Nephron progenitor cell (in vitro differentiated cells): ENCODE data around the gene ATAD2B.

ENCODE experiments used
- DNase-seq: peaks from one replicate; pipeline ENCODE4 v3.0.0; 2021
- H3K27ac Mint-ChIP-seq: 2 replicates; pipeline ENCODE4 v1.8.0; 2021; ENCODE audit warnings: mild to moderate bottlenecking, moderate library complexity, mixed read lengths
- H3K27me3 Mint-ChIP-seq: 2 replicates; pipeline ENCODE4 v1.8.0; 2021; ENCODE audit warnings: mild to moderate bottlenecking, low read depth, mixed read lengths; ENCODE audit not compliant: poor library complexity
- H3K36me3 Mint-ChIP-seq: 2 replicates; pipeline ENCODE4 v1.8.0; 2021; ENCODE audit warnings: low read depth, mixed read lengths
- H3K4me1 Mint-ChIP-seq: 2 replicates; pipeline ENCODE4 v1.8.0; 2021; ENCODE audit warnings: mixed read lengths
- H3K4me3 Mint-ChIP-seq: 2 replicates; pipeline ENCODE4 v1.8.0; 2021; ENCODE audit warnings: mild to moderate bottlenecking, moderate library complexity, mixed read lengths
- H3K9me3 Mint-ChIP-seq: 2 replicates; pipeline ENCODE4 v1.8.0; 2021; ENCODE audit warnings: mild to moderate bottlenecking, moderate library complexity, mixed read lengths
- CTCF ChIP-seq: fragments of 200-600 bp; sonication (generic); IDR thresholded peaks from 2 replicates; pipeline ENCODE4 v1.5.0; 2021; ENCODE audit warnings: antibody characterized with exemption

Gene ATAD2B

DNA sequence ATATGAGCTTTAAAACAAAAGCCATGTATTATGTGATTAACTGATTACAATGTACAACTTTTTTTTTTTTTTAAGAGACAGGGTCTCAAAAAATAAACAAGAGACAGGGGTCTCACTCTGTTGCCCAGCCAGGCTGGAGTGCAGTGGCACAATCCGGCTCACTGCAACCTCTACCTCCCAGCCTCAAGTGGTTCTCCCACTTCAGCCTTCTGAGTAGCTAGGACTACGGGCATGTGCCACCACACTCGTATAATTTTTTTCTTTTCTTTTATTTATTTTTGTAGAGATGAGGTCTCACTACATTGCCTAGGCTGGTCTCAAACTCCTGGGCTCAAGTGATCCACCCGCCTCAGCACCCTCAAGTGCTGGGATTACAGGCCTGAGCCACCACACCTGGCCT lies 103.1 kb downstream of the ATAD2B start:
- Mint-ChIP-seq H3K27me3 (no peaks in the 10 kb centered on the region), H3K9me3 (no peaks in the 10 kb centered on the region)

DNA sequence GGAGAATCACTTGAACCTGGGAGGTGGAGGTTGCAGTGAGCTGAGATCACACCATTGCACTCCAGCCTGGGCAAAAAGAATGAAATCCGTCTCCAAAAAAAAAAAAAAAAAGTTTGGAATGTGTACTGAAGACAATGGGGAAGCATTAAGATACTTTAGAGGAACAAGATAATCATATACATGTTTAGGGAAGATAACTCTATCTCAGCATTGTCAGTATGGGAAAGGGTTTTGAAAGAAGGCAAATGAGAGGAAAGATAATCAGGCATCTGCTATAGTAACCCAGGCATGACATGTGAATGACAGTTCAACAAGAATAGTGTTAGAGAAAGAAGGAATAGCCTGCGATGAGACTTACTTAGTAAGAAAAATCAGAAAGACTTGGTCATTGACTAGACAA lies 112.0 kb downstream of the ATAD2B start:
- peaks cover 22% of the 10 kb centered on the region for H3K36me3 Mint-ChIP-seq
- no peak overlapping the region for H3K27ac Mint-ChIP-seq
- no peak for TF ChIP-seq CTCF
- no peak for DNase-seq
- no peak overlapping the region for H3K4me3 Mint-ChIP-seq
- no peaks in the 10 kb centered on the region for H3K27me3 Mint-ChIP-seq
- no peaks in the 10 kb centered on the region for H3K9me3 Mint-ChIP-seq
- no peaks in the 10 kb centered on the region for H3K4me1 Mint-ChIP-seq

More for the DNA sequence above, 103.1 kb downstream of the ATAD2B start:
- no peak overlapping the region for H3K27ac Mint-ChIP-seq
- peaks cover 4% of the 10 kb centered on the region for H3K36me3 Mint-ChIP-seq
- no peak overlapping the region for H3K4me3 Mint-ChIP-seq
- no peak for DNase-seq
- TF ChIP-seq CTCF, result no peak
- no peaks in the 10 kb centered on the region for H3K4me1 Mint-ChIP-seq

DNA sequence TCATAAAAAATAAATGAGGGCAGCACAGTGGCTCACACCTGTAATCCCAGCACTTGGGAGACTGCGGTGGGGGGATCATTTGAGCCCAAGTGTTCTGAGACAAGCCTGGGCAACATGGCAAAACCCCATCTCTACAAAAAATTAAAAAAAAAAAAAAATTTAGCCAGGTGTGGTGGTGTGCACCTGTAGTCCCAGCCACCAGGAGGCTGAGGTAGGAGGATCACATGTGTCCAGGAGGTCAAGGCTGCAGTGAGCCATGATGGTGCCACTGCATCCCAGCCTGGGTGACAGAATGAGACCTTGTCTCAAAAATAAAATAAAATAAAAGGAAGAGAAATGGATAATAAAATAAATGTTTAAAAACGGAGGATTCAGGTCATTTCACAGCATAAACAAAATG lies 113.5 kb downstream of the ATAD2B start:
- TF ChIP-seq CTCF, result no peak
- Mint-ChIP-seq H3K4me1 (no peaks in the 10 kb centered on the region), H3K36me3 (peaks cover 27% of the 10 kb centered on the region), H3K27ac (no peak overlapping the region), H3K27me3 (no peaks in the 10 kb centered on the region), H3K4me3 (no peak overlapping the region), H3K9me3 (no peaks in the 10 kb centered on the region)
- no peak for DNase-seq

DNA sequence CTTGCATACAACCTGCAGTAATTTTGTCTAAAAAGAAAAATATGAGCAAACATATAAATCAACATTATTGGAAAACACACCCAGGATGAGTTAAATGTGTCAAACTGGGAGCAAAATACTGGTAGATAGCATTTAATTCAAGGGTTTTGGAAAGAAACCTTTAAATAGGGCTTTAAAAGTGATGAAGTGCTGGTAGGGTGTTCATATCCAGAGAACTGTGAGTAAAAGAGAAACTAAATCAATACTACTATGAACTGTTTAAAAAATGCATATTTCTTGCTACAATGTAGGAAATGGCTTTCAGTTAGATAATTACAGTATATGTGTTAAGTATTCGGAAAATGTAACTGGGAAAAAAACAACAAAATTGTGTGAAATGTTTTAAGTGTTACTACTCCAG lies 117.8 kb downstream of the ATAD2B start:
- Mint-ChIP-seq H3K4me1 (no peaks in the 10 kb centered on the region), H3K27me3 (no peaks in the 10 kb centered on the region), H3K36me3 (peaks cover 33% of the 10 kb centered on the region), H3K27ac (peak overlapping the region; percentile 52), H3K9me3 (no peaks in the 10 kb centered on the region), H3K4me3 (no peak overlapping the region)
- no peak for TF ChIP-seq CTCF
- DNase-seq, result no peak

DNA sequence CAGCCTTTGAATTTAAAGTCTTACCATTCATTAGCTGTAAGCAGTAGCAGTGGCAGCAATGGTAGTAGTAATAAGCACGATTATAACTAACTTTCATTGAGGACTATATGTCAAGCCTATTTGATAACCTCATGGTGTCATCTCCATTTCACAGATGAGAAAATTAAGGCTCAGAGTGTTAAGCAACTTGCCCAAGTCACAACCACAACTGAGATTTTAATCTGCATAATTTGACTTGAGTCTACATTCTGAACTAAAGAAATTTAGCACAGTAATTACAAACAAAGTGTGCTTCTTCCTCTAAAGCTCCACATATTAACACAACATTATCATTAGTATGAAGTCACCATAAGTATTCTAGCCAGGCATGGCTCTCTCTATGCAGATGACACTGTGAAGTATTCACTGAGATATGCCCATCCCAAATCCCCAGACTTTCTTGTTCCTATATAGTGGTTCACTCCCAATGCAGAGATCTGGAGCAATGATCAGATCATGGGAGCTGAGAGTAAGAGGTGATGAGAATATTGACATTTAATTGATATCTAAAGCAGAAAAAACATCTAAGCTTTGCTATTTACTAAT lies 120.2 kb downstream of the ATAD2B start:
- Mint-ChIP-seq H3K36me3 (peaks cover 28% of the 10 kb centered on the region), H3K4me1 (peaks cover 5% of the 10 kb centered on the region), H3K27me3 (no peaks in the 10 kb centered on the region), H3K27ac (no peak overlapping the region), H3K4me3 (no peak overlapping the region), H3K9me3 (no peaks in the 10 kb centered on the region)
- DNase-seq, result no peak
- no peak for TF ChIP-seq CTCF

GRCh38 chr2:23806201-23806600 lies 120.7 kb downstream of the ATAD2B start:
- no peaks in the 10 kb centered on the region for H3K9me3 Mint-ChIP-seq

More at GRCh38 chr2:23806201-23806600, 120.7 kb downstream of the ATAD2B start:
- H3K4me1 Mint-ChIP-seq, result peaks cover 5% of the 10 kb centered on the region
- peaks cover 27% of the 10 kb centered on the region for H3K36me3 Mint-ChIP-seq
- no peak for TF ChIP-seq CTCF
- H3K27ac Mint-ChIP-seq, result no peak overlapping the region
- no peaks in the 10 kb centered on the region for H3K27me3 Mint-ChIP-seq
- H3K4me3 Mint-ChIP-seq, result no peak overlapping the region
- no peak for DNase-seq
